Endothelial cell of umbilical vein (primary cell): ENCODE results near the gene BBX. TPM values are rescaled to one million over a fixed set of nuclear protein-coding genes. Genes with fewer than 3 reads are reported as not detected.

ENCODE experiments used
- BruUV-seq: library from RNA; stranded (reverse); fragments of 400-500 nt; replicated peaks from 2 replicates; lab custom pipeline; 2021; lab: Mats Ljungman, UMichigan
- CTCF ChIA-PET: fragments of 300-600, 350-600 bp; sonication (Branson Sonifier 250); formaldehyde crosslinking; loops from one replicate; lab custom pipeline; 2021; ENCODE audit warnings: antibody characterized with exemption, inconsistent platforms; lab: Charles Lee
- POLR2A ChIA-PET: fragments of 300-600, 350-600 bp; sonication (Branson Sonifier 250); formaldehyde crosslinking; loops from one replicate; lab custom pipeline; 2021; ENCODE audit warnings: antibody characterized with exemption, inconsistent platforms; lab: Charles Lee
- DNase-seq: peaks from one replicate; pipeline ENCODE4 v3.0.0-alpha.2; 2011; ENCODE audit warnings: low read depth, low spot score
- FAIRE-seq: peaks from 2 replicates; lab custom pipeline; 2011; peaks lifted over from hg19 to GRCh38; lab: Jason Lieb, UNC
- H2AFZ ChIP-seq: 2 replicates; pipeline ENCODE4 v1.6.0; 2012; ENCODE audit warnings: low read depth, low read length, control low read depth, inconsistent platforms
- H3K27ac ChIP-seq: 2 replicates; pipeline ENCODE4 v1.5.1; 2011; ENCODE audit warnings: low read depth, mild to moderate bottlenecking, control low read depth, low read length, moderate library complexity; ENCODE audit not compliant: insufficient read depth
- H3K27me3 ChIP-seq, 2 experiments: 2 replicates each; pipeline versions ENCODE4 v1.6.0 to v1.6.1; 2011; ENCODE audit warnings: low read length in 2 of 2, mixed read lengths in 1 of 2; ENCODE audit not compliant: control insufficient read depth in 2 of 2, insufficient read depth in 2 of 2
- H3K36me3 ChIP-seq, 2 experiments: 2 replicates in 1 of 2; 3 replicates in 1 of 2; pipeline ENCODE4 v1.5.1; 2011; ENCODE audit warnings: low read length in 2 of 2, mild to moderate bottlenecking in 1 of 2, moderate library complexity in 1 of 2; ENCODE audit not compliant: control insufficient read depth in 2 of 2, insufficient read depth in 2 of 2; ENCODE audit errors: extremely low read depth in 1 of 2
- H3K4me1 ChIP-seq: 3 replicates; pipeline ENCODE4 v1.5.1; 2011; ENCODE audit warnings: mild to moderate bottlenecking, low read length; ENCODE audit not compliant: control insufficient read depth, insufficient read depth; ENCODE audit errors: extremely low read depth
- H3K4me2 ChIP-seq: 2 replicates; pipeline ENCODE4 v1.6.1; 2011; ENCODE audit warnings: low read length, control low read depth, mixed read lengths; ENCODE audit not compliant: insufficient read depth
- H3K4me3 ChIP-seq, 3 experiments: fragments of 200-600 bp in 1 of 3; sonication (generic), shearing (Covaris generic) in 1 of 3; replicated peaks in 1 of 3; 2 replicates each; pipeline ENCODE4 v1.5.1; 2011 to 2016; ENCODE audit warnings: control low read depth in 3 of 3, low read length in 3 of 3, mild to moderate bottlenecking in 2 of 3, inconsistent platforms in 1 of 3, low read depth in 1 of 3, moderate library complexity in 1 of 3; ENCODE audit not compliant: insufficient read depth in 1 of 3
- H3K79me2 ChIP-seq: 2 replicates; pipeline ENCODE4 v1.6.0; 2012; ENCODE audit warnings: low read length, inconsistent platforms; ENCODE audit not compliant: control insufficient read depth, insufficient read depth
- H3K9ac ChIP-seq: replicated peaks from 2 replicates; pipeline ENCODE3; 2011; ENCODE audit warnings: low read length, control low read depth; ENCODE audit not compliant: insufficient read depth; ENCODE audit errors: extremely low read depth
- H3K9me1 ChIP-seq: replicated peaks from 3 replicates; pipeline ENCODE4 v1.6.0; 2011; ENCODE audit warnings: mild to moderate bottlenecking, low read length; ENCODE audit not compliant: control insufficient read depth, insufficient read depth; ENCODE audit errors: extremely low read depth
- H3K9me3 ChIP-seq: replicated peaks from 2 replicates; pipeline ENCODE4 v1.5.1; 2012; ENCODE audit warnings: low read length, inconsistent platforms; ENCODE audit not compliant: control insufficient read depth, insufficient read depth
- H4K20me1 ChIP-seq: replicated peaks from 2 replicates; pipeline ENCODE3; 2011; ENCODE audit warnings: mild to moderate bottlenecking, low read length; ENCODE audit not compliant: control insufficient read depth, insufficient read depth; ENCODE audit errors: extremely low read depth
- EZH2 ChIP-seq: IDR thresholded peaks from 2 replicates; pipeline ENCODE4 v1.6.1; 2012; ENCODE audit warnings: borderline replicate concordance, low read depth, mild to moderate bottlenecking, moderate library complexity, low read length, inconsistent platforms; ENCODE audit not compliant: severe bottlenecking
- FOS ChIP-seq: IDR thresholded peaks from 2 replicates; pipeline ENCODE4 v1.6.1; 2011; ENCODE audit warnings: mild to moderate bottlenecking, low read length, moderate library complexity, borderline replicate concordance; ENCODE audit not compliant: insufficient read depth
- GATA2 ChIP-seq: IDR thresholded peaks from 2 replicates; pipeline ENCODE4 v1.7.0; 2011; ENCODE audit warnings: low read depth, mild to moderate bottlenecking, moderate library complexity, mixed read lengths, low read length; ENCODE audit not compliant: insufficient read length, insufficient read depth
- JUN ChIP-seq: IDR thresholded peaks from 2 replicates; pipeline ENCODE4 v1.6.1; 2011; ENCODE audit warnings: borderline replicate concordance, low read depth; ENCODE audit not compliant: insufficient read length, insufficient read depth
- MYC ChIP-seq: IDR thresholded peaks from one replicate; pipeline ENCODE4 v1.6.1; 2011; ENCODE audit warnings: mild to moderate bottlenecking, low read depth, low read length
- POLR2A ChIP-seq: IDR thresholded peaks from 2 replicates; pipeline ENCODE4 v1.6.1; 2012; ENCODE audit warnings: low read depth, mild to moderate bottlenecking, control low read depth, low read length
- POLR2AphosphoS5 ChIP-seq: IDR thresholded peaks from 2 replicates; pipeline ENCODE4 v1.6.1; 2012; ENCODE audit warnings: low read depth, mild to moderate bottlenecking, control low read depth, low read length, moderate library complexity; ENCODE audit not compliant: insufficient read depth
- dilution Hi-C: fragments of 300-500 bp; cut with MboI; formaldehyde crosslinking; loops from one replicate; pipeline ENCODE4 v1.15.0; 2019; ENCODE audit warnings: low sequenced_read_pairs; ENCODE audit not compliant: extremely low pct_ligation_motif_present
- intact Hi-C: fragments of 100-400 bp; cut with micrococcal nuclease; formaldehyde crosslinking; loops from one replicate; pipeline ENCODE4 v1.10.0; 2022
- polyA plus RNA-seq, 4 experiments: library from polyadenylated mRNA; depleted of rRNA in 3 of 4; stranded (reverse) in 3 of 4; unstranded in 1 of 4; fragments of >200 nt; gene quantifications; 2 replicates each; pipeline versions ENCODE4 v1.2.1 to v1.2.3, GENCODE V29; 2011 to 2012; ENCODE audit warnings: missing spikeins in 1 of 4
- total RNA-seq: library from RNA; stranded (reverse); gene quantifications from 2 replicates; pipeline ENCODE4 v1.2.3, GENCODE V29; 2021
- TF ChIP-seq, protein P1 (sequence below): IDR thresholded peaks from 2 replicates; pipeline ENCODE4 v1.6.1; 2011; ENCODE audit not compliant: insufficient read depth, insufficient read length
- TF ChIP-seq, protein P2 (sequence below), 2 donors: IDR thresholded peaks; 1 replicate in 1 of 2; 2 replicates in 1 of 2; pipeline ENCODE4 v1.5.1; 2011; ENCODE audit warnings: low read length in 2 of 2, mild to moderate bottlenecking in 2 of 2, moderate library complexity in 2 of 2, control low read depth in 1 of 2, inconsistent platforms in 1 of 2, low read depth in 1 of 2; ENCODE audit not compliant: insufficient read depth in 1 of 2; ENCODE audit errors: extremely low read depth in 1 of 2

Gene BBX
- total and polyA plus RNA-seq, 2 donors (not counting 3 experiments of a cell fraction or from before 2014, with no cell fraction given), result 21.4 to 43.4 TPM

DNA sequence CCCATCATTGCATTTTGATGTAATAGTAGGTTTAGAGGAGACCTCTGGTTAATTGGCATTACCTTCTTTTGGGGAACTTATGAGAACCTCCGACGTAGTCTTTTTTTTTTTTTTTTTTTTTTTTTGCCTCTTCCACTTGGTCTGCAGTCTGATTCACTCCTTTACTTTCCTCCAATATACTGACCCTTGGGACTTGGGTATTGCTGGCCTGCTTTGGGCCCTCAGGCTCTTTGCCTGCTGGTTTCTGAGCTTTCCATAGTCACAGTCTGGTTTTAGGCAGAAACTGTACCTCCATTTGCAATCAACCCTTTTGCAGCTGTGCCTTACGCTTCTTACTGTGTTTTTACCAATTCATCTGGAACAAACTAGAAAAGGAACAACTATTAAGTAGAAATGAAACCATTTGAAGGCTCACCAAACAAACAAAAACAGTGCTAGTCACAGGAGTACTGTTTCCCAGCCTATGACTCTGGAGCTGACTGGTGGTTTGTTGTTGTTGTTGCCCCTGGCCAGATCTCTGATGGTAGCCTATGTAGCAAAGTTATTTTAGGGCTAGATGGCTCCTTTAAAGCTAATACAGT, 272.8 kb downstream of the BBX start:
- H3K4me2 ChIP-seq, result no peak overlapping the region
- H3K9me3 ChIP-seq, result no peaks in the 10 kb centered on the region
- dilution Hi-C loops (no loop called here), intact Hi-C loops (no loop called here)
- no peaks in the 10 kb centered on the region for H3K79me2 ChIP-seq
- no peaks in the 10 kb centered on the region for H3K4me1 ChIP-seq
- H2AFZ ChIP-seq, result no peak overlapping the region
- H3K9ac ChIP-seq, result no peak overlapping the region
- no peak overlapping the region for H3K4me3 ChIP-seq
- BruUV-seq, result no TSS peak
- no peaks in the 10 kb centered on the region for H3K27me3 ChIP-seq
- ChIA-PET CTCF (interaction anchor here (2.3 kb wide), 1 partner anchor 8 kb away, joined by 7 read pairs; no protein-coding TSS in a partner anchor), POLR2A (no interaction called here)
- FAIRE-seq (no peak), DNase-seq (no peak)
- no peaks in the 10 kb centered on the region for H4K20me1 ChIP-seq
- H3K36me3 ChIP-seq, result peaks cover 2 to 7% of the 10 kb centered on the region in 2 experiments
- no peaks in the 10 kb centered on the region for H3K9me1 ChIP-seq
- TF ChIP-seq POLR2A (no peak), POLR2AphosphoS5 (no peak), GATA2 (no peak), MYC (no peak), EZH2 (no peak), FOS (no peak), JUN (no peak)
- TF ChIP-seq, protein P1, sequence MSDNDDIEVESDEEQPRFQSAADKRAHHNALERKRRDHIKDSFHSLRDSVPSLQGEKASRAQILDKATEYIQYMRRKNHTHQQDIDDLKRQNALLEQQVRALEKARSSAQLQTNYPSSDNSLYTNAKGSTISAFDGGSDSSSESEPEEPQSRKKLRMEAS, result no peak
- TF ChIP-seq, protein P2, sequence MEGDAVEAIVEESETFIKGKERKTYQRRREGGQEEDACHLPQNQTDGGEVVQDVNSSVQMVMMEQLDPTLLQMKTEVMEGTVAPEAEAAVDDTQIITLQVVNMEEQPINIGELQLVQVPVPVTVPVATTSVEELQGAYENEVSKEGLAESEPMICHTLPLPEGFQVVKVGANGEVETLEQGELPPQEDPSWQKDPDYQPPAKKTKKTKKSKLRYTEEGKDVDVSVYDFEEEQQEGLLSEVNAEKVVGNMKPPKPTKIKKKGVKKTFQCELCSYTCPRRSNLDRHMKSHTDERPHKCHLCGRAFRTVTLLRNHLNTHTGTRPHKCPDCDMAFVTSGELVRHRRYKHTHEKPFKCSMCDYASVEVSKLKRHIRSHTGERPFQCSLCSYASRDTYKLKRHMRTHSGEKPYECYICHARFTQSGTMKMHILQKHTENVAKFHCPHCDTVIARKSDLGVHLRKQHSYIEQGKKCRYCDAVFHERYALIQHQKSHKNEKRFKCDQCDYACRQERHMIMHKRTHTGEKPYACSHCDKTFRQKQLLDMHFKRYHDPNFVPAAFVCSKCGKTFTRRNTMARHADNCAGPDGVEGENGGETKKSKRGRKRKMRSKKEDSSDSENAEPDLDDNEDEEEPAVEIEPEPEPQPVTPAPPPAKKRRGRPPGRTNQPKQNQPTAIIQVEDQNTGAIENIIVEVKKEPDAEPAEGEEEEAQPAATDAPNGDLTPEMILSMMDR (IDR thresholded peaks at IDR 0.05; ENCODE audit: extremely low read depth in 1 of 2, insufficient read depth in 1 of 2, low read depth in 1 of 2, low read length in 2 of 2), result no peak
- no peak overlapping the region for H3K27ac ChIP-seq
